RKO (cell line): ENCODE results near the gene PXMP2.

Experiments used
- DNase-seq: peaks from one replicate; pipeline ENCODE4 v3.0.0-alpha.2; 2016; ENCODE audit warnings: low spot score

Gene PXMP2

GRCh38 chr12:132754160-132754932 is 67.0 kb downstream of the PXMP2 start:
- DNase-seq: no peak
